Endothelial cell (in vitro differentiated cells): ENCODE results near the gene TRPM4. TPM values are rescaled to one million over a fixed set of nuclear protein-coding genes. Genes with fewer than 3 reads are reported as not detected.

Experiments
- DNase-seq: peaks from one replicate; pipeline ENCODE4 v3.0.0; 2021; ENCODE audit warnings: low spot score
- H3K27ac Mint-ChIP-seq: one replicate; pipeline ENCODE4 v1.8.0; 2021; ENCODE audit warnings: mixed read lengths, inconsistent platforms; ENCODE audit not compliant: unreplicated experiment
- H3K27me3 Mint-ChIP-seq: one replicate; pipeline ENCODE4 v1.8.0; 2021; ENCODE audit warnings: mild to moderate bottlenecking, moderate library complexity, mixed read lengths, inconsistent platforms; ENCODE audit not compliant: unreplicated experiment
- H3K36me3 Mint-ChIP-seq: one replicate; pipeline ENCODE4 v1.8.0; 2021; ENCODE audit warnings: mild to moderate bottlenecking, low read depth, mixed read lengths, inconsistent platforms; ENCODE audit not compliant: unreplicated experiment
- H3K4me1 Mint-ChIP-seq: one replicate; pipeline ENCODE4 v1.8.0; 2021; ENCODE audit warnings: mild to moderate bottlenecking, mixed read lengths, inconsistent platforms; ENCODE audit not compliant: unreplicated experiment
- H3K4me3 Mint-ChIP-seq: one replicate; pipeline ENCODE4 v1.8.0; 2021; ENCODE audit warnings: mild to moderate bottlenecking, mixed read lengths, inconsistent platforms; ENCODE audit not compliant: unreplicated experiment
- H3K9me3 Mint-ChIP-seq: one replicate; pipeline ENCODE4 v1.8.0; 2021; ENCODE audit warnings: mixed read lengths, inconsistent platforms; ENCODE audit not compliant: unreplicated experiment
- total RNA-seq: library from RNA; stranded (reverse); fragmentation: NEBNext Ultra II Directional; extraction: Animal tissue kit (Norgen Biotek cat#: 25700); gene quantifications from one replicate; pipeline ENCODE4 v1.2.1, GENCODE V29; 2021; ENCODE audit not compliant: unreplicated experiment
- TF ChIP-seq, protein P1 (sequence below): fragments of 200-600 bp; sonication (generic); IDR thresholded peaks from one replicate; pipeline ENCODE4 v1.5.0; 2021; ENCODE audit warnings: antibody characterized with exemption; ENCODE audit not compliant: unreplicated experiment

Gene TRPM4
- total RNA-seq, 1 donor from 2014 or later, result 75.3 TPM

- Mint-ChIP-seq H3K36me3 (peaks cover 2% of the 10 kb centered on the region), H3K4me1 (no peaks in the 10 kb centered on the region), H3K27ac (no peak overlapping the region), H3K4me3 (no peak overlapping the region), H3K9me3 (no peaks in the 10 kb centered on the region), H3K27me3 (peaks cover 5% of the 10 kb centered on the region)
- TF ChIP-seq, protein P1, sequence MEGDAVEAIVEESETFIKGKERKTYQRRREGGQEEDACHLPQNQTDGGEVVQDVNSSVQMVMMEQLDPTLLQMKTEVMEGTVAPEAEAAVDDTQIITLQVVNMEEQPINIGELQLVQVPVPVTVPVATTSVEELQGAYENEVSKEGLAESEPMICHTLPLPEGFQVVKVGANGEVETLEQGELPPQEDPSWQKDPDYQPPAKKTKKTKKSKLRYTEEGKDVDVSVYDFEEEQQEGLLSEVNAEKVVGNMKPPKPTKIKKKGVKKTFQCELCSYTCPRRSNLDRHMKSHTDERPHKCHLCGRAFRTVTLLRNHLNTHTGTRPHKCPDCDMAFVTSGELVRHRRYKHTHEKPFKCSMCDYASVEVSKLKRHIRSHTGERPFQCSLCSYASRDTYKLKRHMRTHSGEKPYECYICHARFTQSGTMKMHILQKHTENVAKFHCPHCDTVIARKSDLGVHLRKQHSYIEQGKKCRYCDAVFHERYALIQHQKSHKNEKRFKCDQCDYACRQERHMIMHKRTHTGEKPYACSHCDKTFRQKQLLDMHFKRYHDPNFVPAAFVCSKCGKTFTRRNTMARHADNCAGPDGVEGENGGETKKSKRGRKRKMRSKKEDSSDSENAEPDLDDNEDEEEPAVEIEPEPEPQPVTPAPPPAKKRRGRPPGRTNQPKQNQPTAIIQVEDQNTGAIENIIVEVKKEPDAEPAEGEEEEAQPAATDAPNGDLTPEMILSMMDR, result no peak
- no peak for DNase-seq
Measured at GRCh38 chr19:49255674-49256073, 98.1 kb downstream of the TRPM4 start.

DNA sequence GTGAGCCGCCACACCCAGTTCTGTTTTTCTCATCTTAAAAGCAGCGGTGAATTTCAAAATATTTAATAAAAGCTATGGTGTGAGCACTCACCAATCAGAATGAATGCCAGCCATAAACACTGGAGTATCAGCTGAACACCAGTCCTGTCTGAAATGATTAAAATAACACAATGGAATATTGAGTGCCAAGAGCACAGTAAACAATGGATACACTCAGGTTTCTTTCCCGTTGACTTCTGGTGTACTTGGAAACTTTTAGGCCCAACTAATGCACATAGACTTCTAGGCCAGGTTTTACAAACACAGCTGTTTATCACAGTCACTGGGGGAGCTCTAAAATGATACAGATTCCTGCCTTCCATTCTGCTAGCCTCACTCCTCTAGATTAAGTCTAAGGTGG is 99.1 kb downstream of the TRPM4 start:
- Mint-ChIP-seq H3K36me3 (no peaks in the 10 kb centered on the region), H3K4me3 (no peak overlapping the region), H3K4me1 (no peaks in the 10 kb centered on the region), H3K9me3 (no peaks in the 10 kb centered on the region), H3K27me3 (peaks cover 5% of the 10 kb centered on the region), H3K27ac (no peak overlapping the region)
- TF ChIP-seq, protein P1, result no peak
- no peak for DNase-seq

Other genes starting within 250 kb of the TRPM4 start
- gene DHDH, start 224.1 kb upstream of the TRPM4 start, total RNA-seq, result 1.0 TPM
- gene BAX, start 202.9 kb upstream of the TRPM4 start, total RNA-seq, result 286 TPM
- 1,109 TPM for gene FTL, start 192.5 kb upstream of the TRPM4 start, total RNA-seq
- 45.7 TPM for gene GYS1, start 164.5 kb upstream of the TRPM4 start, total RNA-seq
- gene RUVBL2, start 163.9 kb upstream of the TRPM4 start, total RNA-seq, result 80.6 TPM
- gene LHB, start 140.7 kb upstream of the TRPM4 start, total RNA-seq, result 1.4 TPM
- gene CGB3, start 133.5 kb upstream of the TRPM4 start, total RNA-seq, result not detected
- gene CGB2, start 125.9 kb upstream of the TRPM4 start, total RNA-seq, result not detected
- not detected for gene CGB1, start 120.9 kb upstream of the TRPM4 start, total RNA-seq
- not detected for gene CGB5, start 113.9 kb upstream of the TRPM4 start, total RNA-seq
- gene CGB8, start 108.7 kb upstream of the TRPM4 start, total RNA-seq, result not detected
- not detected for gene CGB7, start 100.0 kb upstream of the TRPM4 start, total RNA-seq
- not detected for gene NTF4, start 93.0 kb upstream of the TRPM4 start, total RNA-seq
- not detected for gene KCNA7, start 85.1 kb upstream of the TRPM4 start, total RNA-seq
- 203 TPM for gene SNRNP70, start 72.3 kb upstream of the TRPM4 start, total RNA-seq
- gene LIN7B, start 43.4 kb upstream of the TRPM4 start, total RNA-seq, result 5.8 TPM
- 0.51 TPM for gene C19orf73, start 38.6 kb upstream of the TRPM4 start, total RNA-seq
- gene PPFIA3, start 38.2 kb upstream of the TRPM4 start, total RNA-seq, result 19.7 TPM
- gene HRC, start 2.4 kb upstream of the TRPM4 start, total RNA-seq, result 0.72 TPM
- gene SLC6A16, start 167.4 kb downstream of the TRPM4 start, total RNA-seq, result 4.0 TPM
- gene CD37, start 177.6 kb downstream of the TRPM4 start, total RNA-seq, result not detected
- 167 TPM for gene TEAD2, start 204.6 kb downstream of the TRPM4 start, total RNA-seq
- gene DKKL1, start 206.1 kb downstream of the TRPM4 start, total RNA-seq, result 2.2 TPM
- gene KASH5, start 230.5 kb downstream of the TRPM4 start, total RNA-seq, result 0.26 TPM